ENCODE data around the gene MRPL20. TPM values are rescaled to one million over a fixed set of nuclear protein-coding genes. Genes with fewer than 3 reads are reported as not detected.
"Not testable (repeated sequence)": the region's sequence is repeated elsewhere in the genome, so short reads cannot be mapped to it uniquely, and the experiment has no call there.

Gene MRPL20
- total RNA-seq, 1 experiment from 2014 or later: 60.9 TPM

DNA sequence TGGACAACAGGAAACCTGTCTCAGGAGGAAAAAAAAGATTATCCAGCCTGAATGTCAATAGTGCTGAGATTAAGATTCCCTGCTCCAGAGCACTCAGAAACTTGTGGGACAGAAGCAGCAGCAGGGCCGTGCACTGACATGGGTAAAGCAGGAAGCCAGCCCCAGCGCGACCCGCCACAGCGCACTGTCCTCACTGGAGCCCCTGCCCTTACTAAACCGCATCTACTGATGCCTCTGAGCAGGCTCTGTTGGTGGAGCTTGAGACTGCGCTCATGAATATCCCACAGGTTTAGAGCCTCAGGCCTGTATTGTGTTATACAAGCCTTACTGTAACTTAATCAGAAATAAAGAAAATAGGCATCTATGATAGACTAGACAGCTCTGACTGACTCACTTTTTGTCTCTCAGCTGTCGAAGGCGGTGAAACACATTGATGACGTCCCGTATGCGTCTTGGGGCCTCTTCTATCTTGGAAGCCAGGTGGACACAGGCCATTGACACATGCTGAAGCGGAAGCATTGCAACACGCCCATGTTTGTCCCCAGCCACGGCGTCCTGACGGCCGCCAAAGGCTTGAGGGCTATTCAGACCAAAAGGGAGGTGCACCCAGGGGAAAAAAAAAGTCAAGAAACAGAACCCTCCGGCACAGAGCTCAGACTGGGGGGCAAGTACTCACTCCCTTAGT, 9.1 kb downstream of the MRPL20 start:
- in situ Hi-C loops (cut with HindIII; ENCODE audit: low sequenced_read_pairs): no loop called here
- no peak for DNase-seq (ENCODE audit: low spot score)

GRCh38 chr1:1395166-1395565, 11.9 kb downstream of the MRPL20 start:
- no peak for DNase-seq (ENCODE audit: low spot score)
- in situ Hi-C loops (cut with HindIII; ENCODE audit: low sequenced_read_pairs): no loop called here

GRCh38 chr1:1394116-1394515, 13.0 kb downstream of the MRPL20 start:
- in situ Hi-C loops (cut with HindIII; ENCODE audit: low sequenced_read_pairs): no loop called here
- DNase-seq (ENCODE audit: low spot score): no peak

GRCh38 chr1:1393428-1393827, 13.7 kb downstream of the MRPL20 start:
- in situ Hi-C loops (cut with HindIII; ENCODE audit: low sequenced_read_pairs): no loop called here

DNA sequence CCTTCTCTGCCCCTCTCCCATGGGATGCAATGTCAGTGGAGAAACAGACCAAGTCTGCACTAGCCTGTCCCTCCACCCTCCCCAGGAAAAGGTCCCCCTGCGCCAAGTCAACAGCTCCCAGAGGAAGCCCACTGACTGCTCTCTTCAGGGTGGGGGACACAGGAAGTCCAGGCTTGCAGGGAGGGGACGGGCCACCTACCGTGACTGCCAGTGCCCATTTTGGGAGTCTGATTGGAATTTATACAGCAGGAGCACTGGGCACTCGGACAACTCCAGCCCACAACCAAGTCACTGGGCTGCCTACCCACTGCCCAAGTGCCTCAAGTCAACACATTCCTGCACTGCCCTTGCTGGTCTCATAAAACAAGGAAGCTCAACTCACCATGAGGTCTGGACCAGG, 14.1 kb downstream of the MRPL20 start:
- in situ Hi-C loops (cut with HindIII; ENCODE audit: low sequenced_read_pairs): no loop called here
- DNase-seq (ENCODE audit: low spot score): no peak

More at GRCh38 chr1:1393428-1393827, 13.7 kb downstream of the MRPL20 start:
- DNase-seq (ENCODE audit: low spot score): no peak

- DNase-seq (ENCODE audit: low spot score): no peak
- in situ Hi-C loops (cut with HindIII; ENCODE audit: low sequenced_read_pairs): no loop called here
Measured at GRCh38 chr1:1391225-1391624, 15.9 kb downstream of the MRPL20 start.

GRCh38 chr1:1390675-1391074, 16.4 kb downstream of the MRPL20 start:
- in situ Hi-C loops (cut with HindIII; ENCODE audit: low sequenced_read_pairs): no loop called here
- DNase-seq (ENCODE audit: low spot score): no peak

GRCh38 chr1:1388078-1388472, 19.0 kb downstream of the MRPL20 start:
- in situ Hi-C loops (cut with HindIII; ENCODE audit: low sequenced_read_pairs): no loop called here
- DNase-seq (ENCODE audit: low spot score): no peak

GRCh38 chr1:1387098-1388077, 19.7 kb downstream of the MRPL20 start:
- in situ Hi-C loops (cut with HindIII; ENCODE audit: low sequenced_read_pairs): no loop called here
- DNase-seq (ENCODE audit: low spot score): no peak

DNA sequence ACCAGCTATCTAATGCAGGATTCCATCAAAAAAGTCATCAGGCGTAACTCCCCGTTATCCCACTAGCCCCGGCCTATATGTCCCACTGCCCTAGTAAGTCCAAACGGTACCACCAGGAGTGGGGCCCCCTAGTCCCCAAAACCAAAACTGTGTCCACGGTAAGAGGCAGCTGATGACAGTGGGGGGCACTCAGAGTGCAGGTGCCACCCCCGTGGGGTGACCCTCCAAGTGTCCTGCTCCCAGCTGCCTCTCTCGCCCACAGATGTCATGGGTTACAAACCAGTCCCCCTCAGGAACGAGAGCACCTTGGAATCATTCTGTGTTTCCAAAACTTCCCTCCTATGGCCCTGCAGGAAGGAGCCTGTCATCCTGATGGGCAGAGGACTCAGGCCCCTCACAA, 21.2 kb downstream of the MRPL20 start:
- in situ Hi-C loops (cut with HindIII; ENCODE audit: low sequenced_read_pairs): no loop called here
- DNase-seq (ENCODE audit: low spot score): no peak

DNA sequence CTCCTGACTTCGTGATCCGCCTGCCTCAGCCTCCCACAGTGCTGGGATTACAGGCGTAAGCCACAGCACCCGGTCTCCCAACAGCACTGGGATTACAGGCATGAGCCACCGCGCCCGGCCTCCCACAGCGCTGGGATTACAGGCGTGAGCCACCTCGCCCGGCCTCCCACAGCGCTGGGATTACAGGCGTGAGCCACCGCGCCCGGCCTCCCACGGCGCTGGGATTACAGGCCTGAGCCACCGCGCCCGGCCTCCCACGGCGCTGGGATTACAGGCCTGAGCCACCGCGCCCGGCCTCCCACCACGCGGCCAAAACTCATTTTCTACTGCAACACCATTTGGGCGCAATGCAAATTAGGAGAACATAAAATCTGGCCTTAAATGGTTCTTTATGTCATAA, 21.8 kb downstream of the MRPL20 start:
- in situ Hi-C loops (cut with HindIII; ENCODE audit: low sequenced_read_pairs); DNase-seq (ENCODE audit: low spot score): not testable (repeated sequence)

- in situ Hi-C loops (cut with HindIII; ENCODE audit: low sequenced_read_pairs): no loop called here
- DNase-seq (ENCODE audit: low spot score): no peak
Measured at GRCh38 chr1:1381294-1381693, 25.8 kb downstream of the MRPL20 start.

DNA sequence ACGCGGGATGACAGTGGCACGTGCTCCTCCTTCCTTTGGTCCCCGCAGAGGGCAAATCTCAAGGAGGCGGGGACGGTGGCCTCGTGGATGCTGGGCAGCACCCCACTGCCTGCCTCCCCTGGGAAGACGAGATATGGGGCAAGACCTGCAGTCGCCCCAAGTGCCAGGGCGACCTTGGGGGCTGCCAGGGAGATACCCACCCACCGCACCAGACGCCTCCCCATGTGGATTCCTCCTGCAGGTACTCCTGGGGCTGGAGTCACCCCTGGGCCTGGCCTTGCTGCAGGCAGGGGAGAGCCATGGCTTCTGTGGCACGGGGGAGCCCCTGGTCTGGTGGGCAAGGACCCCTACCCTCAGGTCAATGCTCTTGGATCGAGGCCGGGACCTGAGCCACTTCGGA, 26.2 kb downstream of the MRPL20 start:
- in situ Hi-C loops (cut with HindIII; ENCODE audit: low sequenced_read_pairs): no loop called here
- DNase-seq (ENCODE audit: low spot score): no peak

DNA sequence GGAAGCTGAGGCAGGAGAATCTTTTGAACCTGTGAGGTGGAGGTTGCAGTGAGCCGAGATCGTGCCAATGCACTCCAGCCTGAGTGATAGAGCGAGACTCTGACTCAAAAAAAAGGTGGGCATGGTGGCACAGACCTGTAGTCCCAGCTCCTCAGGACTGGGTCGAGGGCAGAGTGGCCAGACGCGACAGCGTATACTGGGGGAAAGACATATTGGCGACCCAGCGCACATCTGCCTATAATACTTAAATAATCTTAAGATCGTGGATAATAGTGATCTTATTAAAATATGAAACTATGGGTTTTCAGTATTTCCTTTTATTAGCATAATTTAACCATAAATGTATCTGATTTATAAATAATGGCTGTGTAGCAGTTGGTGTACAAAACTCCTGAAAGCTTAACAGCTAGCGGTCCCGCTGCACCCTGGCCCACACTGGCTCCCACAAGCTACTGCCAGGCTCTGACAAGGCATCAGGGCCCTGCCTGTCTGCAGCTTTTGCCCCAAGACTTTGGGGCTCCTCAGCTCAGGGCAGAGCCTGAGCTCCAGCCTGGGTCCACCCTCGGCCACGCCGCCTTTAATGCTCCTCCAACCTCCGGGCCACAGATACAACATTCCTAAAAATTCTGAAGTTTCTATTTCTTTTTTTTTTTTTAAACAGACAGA, 29.4 kb downstream of the MRPL20 start:
- in situ Hi-C loops (cut with HindIII; ENCODE audit: low sequenced_read_pairs): loop anchor here (10.0 kb wide), 2 partner anchors 57 to 187 kb away; partner anchors contain the start of gene VWA1
- no peak for DNase-seq (ENCODE audit: low spot score)

DNA sequence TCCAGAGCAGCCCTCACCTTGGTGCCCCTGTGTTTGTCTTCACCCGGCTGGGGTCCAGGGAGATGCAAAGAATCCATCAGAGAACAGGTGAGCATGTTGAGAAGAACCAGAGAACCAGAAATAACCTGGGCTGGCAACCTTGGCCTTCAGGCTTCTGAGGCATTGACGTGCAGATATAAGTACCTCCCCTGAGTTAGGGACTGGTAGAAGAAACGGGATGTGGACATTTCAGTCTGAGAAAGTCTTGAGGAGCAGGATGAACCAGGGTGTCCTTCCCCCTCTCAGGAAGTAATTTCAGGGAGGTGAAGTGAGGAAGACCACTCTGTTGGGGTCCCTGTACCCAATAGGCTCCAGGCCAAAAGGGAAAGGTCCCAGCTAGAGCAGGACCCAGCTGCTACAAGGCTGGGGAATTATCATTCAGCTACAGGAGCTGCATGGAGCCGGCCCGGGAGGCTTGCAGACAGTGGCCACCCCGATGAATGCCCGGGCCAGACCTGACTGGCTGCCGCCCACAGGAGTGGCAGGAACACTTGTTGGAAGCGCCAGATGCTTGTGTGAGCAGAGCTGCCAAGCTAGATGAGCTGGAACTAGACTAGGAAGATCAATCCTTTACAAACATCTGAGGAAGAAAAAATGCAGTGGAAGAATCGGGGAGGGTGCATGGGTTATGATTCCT, 30.4 kb downstream of the MRPL20 start:
- in situ Hi-C loops (cut with HindIII; ENCODE audit: low sequenced_read_pairs): loop anchor here (10.0 kb wide), 2 partner anchors 58 to 188 kb away; partner anchors contain the start of gene VWA1
- no peak for DNase-seq (ENCODE audit: low spot score)

GRCh38 chr1:1374929-1375662, 32.0 kb downstream of the MRPL20 start, which contains the start of gene AURKAIP1:
TSS of gene AURKAIP1 (minus strand) at chr1:1375207. CDS start at chr1:1374756, 451 bp downstream.
- peak; percentile 100 for DNase-seq (ENCODE audit: low spot score)
- in situ Hi-C loops (cut with HindIII; ENCODE audit: low sequenced_read_pairs): loop anchor here (10.0 kb wide), 2 partner anchors 60 to 190 kb away; partner anchors contain the start of gene VWA1

DNA sequence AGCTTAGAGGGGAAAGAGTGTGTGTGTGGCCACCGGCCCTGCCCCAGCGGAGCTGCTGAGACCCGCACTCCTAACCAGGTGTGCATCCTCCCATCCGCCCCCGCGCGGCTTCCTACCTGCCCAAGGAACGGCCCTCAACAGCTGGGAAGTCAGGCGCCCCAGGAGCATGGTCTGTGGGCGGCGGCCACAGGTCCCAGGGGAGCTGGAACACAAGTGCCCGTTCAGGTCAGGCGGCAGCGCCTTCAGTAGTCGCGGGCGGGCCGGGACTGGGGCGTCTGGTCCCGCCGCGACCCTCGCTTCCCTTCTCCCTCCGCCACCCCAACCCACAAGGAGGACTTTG, 32.5 kb downstream of the MRPL20 start:
- DNase-seq (ENCODE audit: low spot score): no peak
- in situ Hi-C loops (cut with HindIII; ENCODE audit: low sequenced_read_pairs): loop anchor here (10.0 kb wide), 2 partner anchors 60 to 190 kb away; partner anchors contain the start of gene VWA1
